HepG2 (cell line): Measurements from ENCODE around the gene CTDSP1. TPM values are rescaled to one million over a fixed set of nuclear protein-coding genes. Genes with fewer than 3 reads are reported as not detected.

Experiments
- CBFB ChIP-seq: sonication (generic); formaldehyde crosslinking; IDR thresholded peaks from 2 replicates; pipeline ENCODE4 v1.4.0; 2020; ENCODE audit warnings: missing genetic modification reagents
- CREB1 ChIP-seq, 2 experiments: fragments of 450-650 bp in 1 of 2; IDR thresholded peaks; 2 replicates each; pipeline ENCODE4 v1.6.1; 2016 to 2017; ENCODE audit warnings: control low read depth in 1 of 2, mild to moderate bottlenecking in 1 of 2, missing compliant biosample characterization in 1 of 2, missing genetic modification characterization in 1 of 2
- ELK4 ChIP-seq: sonication (generic); formaldehyde crosslinking; IDR thresholded peaks from 2 replicates; pipeline ENCODE4 v1.9.0; 2021; ENCODE audit warnings: missing genetic modification reagents, borderline replicate concordance
- HDAC6 ChIP-seq: fragments of 200-600 bp; sonication (generic); IDR thresholded peaks from 2 replicates; pipeline ENCODE4 v1.7.0; 2017; ENCODE audit warnings: mild to moderate bottlenecking, antibody characterized with exemption, low read length, low read depth
- HNRNPK ChIP-seq: fragments of 200-400 bp; formaldehyde crosslinking; IDR thresholded peaks from 2 replicates; pipeline ENCODE4 v1.6.1; 2018; ENCODE audit warnings: low read length, low read depth, moderate library complexity, mild to moderate bottlenecking; ENCODE audit not compliant: poor library complexity, severe bottlenecking
- NR0B2 ChIP-seq: sonication (generic); formaldehyde crosslinking; IDR thresholded peaks from 2 replicates; pipeline ENCODE4 v1.4.0; 2020; ENCODE audit warnings: mild to moderate bottlenecking, missing genetic modification reagents
- PTBP1 ChIP-seq: fragments of 200-400 bp; formaldehyde crosslinking; IDR thresholded peaks from 2 replicates; pipeline ENCODE4 v1.6.1; 2018; ENCODE audit warnings: low read length, low read depth; ENCODE audit not compliant: poor library complexity, severe bottlenecking
- SOX6 ChIP-seq, 2 experiments: fragments of 450-650 bp in 1 of 2; sonication (generic) in 1 of 2; formaldehyde crosslinking in 1 of 2; IDR thresholded peaks; 2 replicates each; pipeline versions ENCODE4 v1.4.0 to v1.6.1; 2017 to 2020; ENCODE audit warnings: antibody characterized with exemption in 1 of 2, mild to moderate bottlenecking in 1 of 2, missing genetic modification reagents in 1 of 2
- TERF1 ChIP-seq: sonication (generic); formaldehyde crosslinking; IDR thresholded peaks from 2 replicates; pipeline ENCODE4 v1.8.0; 2022; ENCODE audit warnings: mild to moderate bottlenecking, missing genetic modification reagents, moderate library complexity
- WIZ ChIP-seq: sonication (generic); formaldehyde crosslinking; IDR thresholded peaks from 2 replicates; pipeline ENCODE4 v1.5.1; 2020; ENCODE audit warnings: mild to moderate bottlenecking, missing genetic modification reagents
- ZBTB4 ChIP-seq: sonication (generic); formaldehyde crosslinking; IDR thresholded peaks from 2 replicates; pipeline ENCODE4 v1.4.0; 2020; ENCODE audit warnings: missing genetic modification reagents, mild to moderate bottlenecking, borderline replicate concordance
- ZNF136 ChIP-seq: sonication (generic); formaldehyde crosslinking; IDR thresholded peaks from 2 replicates; pipeline ENCODE4 v1.8.1; 2022; ENCODE audit warnings: low read depth, mild to moderate bottlenecking, moderate library complexity, missing genetic modification reagents
- ZNF18 ChIP-seq: sonication (generic); formaldehyde crosslinking; IDR thresholded peaks from 2 replicates; pipeline ENCODE4 v1.8.0; 2022; ENCODE audit warnings: mild to moderate bottlenecking, missing genetic modification reagents; ENCODE audit not compliant: insufficient replicate concordance
- ZNF253 ChIP-seq: sonication (generic); formaldehyde crosslinking; IDR thresholded peaks from 2 replicates; pipeline ENCODE4 v1.8.0; 2022; ENCODE audit warnings: mild to moderate bottlenecking, missing genetic modification reagents, borderline replicate concordance
- ZNF292 ChIP-seq: sonication (generic); formaldehyde crosslinking; IDR thresholded peaks from 2 replicates; pipeline ENCODE4 v1.8.1; 2022; ENCODE audit warnings: mild to moderate bottlenecking, low read depth, missing genetic modification reagents, borderline replicate concordance
- ZNF484 ChIP-seq: sonication (generic); formaldehyde crosslinking; IDR thresholded peaks from 2 replicates; pipeline ENCODE4 v1.5.1; 2020; ENCODE audit warnings: mild to moderate bottlenecking, low read depth, missing genetic modification reagents, borderline replicate concordance
- ZNF678 ChIP-seq: sonication (generic); formaldehyde crosslinking; IDR thresholded peaks from 2 replicates; pipeline ENCODE4 v1.4.0; 2020; ENCODE audit warnings: mild to moderate bottlenecking, missing genetic modification reagents
- ZNF777 ChIP-seq: sonication (generic); formaldehyde crosslinking; IDR thresholded peaks from 2 replicates; pipeline ENCODE4 v1.4.0; 2020; ENCODE audit warnings: missing genetic modification reagents
- ZNF782 ChIP-seq: sonication (generic); formaldehyde crosslinking; IDR thresholded peaks from 2 replicates; pipeline ENCODE4 v1.4.0; 2020; ENCODE audit warnings: missing genetic modification reagents, mild to moderate bottlenecking, borderline replicate concordance
- ZSCAN29 ChIP-seq: sonication (generic); formaldehyde crosslinking; conservative IDR thresholded peaks from 2 replicates; pipeline ENCODE4 v1.4.0; 2020; ENCODE audit warnings: mild to moderate bottlenecking, missing genetic modification reagents
- polyA plus RNA-seq, 8 experiments: library from polyadenylated mRNA; depleted of rRNA in 3 of 8; stranded (reverse) in 7 of 8; unstranded in 1 of 8; fragments of >200 nt; fragmentation: Illumina TruSeq in 4 of 8; extraction: Trizol in 4 of 8; gene quantifications; 2 replicates each; pipeline versions ENCODE4 v1.2.1 to v1.2.3, GENCODE V29; 2011 to 2016; ENCODE audit warnings: low read depth in 4 of 8, missing spikeins in 1 of 8, mixed read lengths in 1 of 8; ENCODE audit not compliant: insufficient read depth in 1 of 8
- total RNA-seq, 5 experiments: library from RNA; depleted of rRNA; stranded (reverse); fragments of >200 nt; fragmentation: Illumina TruSeq; extraction: Trizol; gene quantifications; 2 replicates each; pipeline ENCODE4 v1.2.3, GENCODE V29; 2016; ENCODE audit warnings: low read depth in 1 of 5

CTDSP1 gene
- total and polyA plus RNA-seq, 2 of the 13 experiments (the other 11 are each of a cell fraction or from before 2014, with no cell fraction given) = 91.0 to 268 TPM

GRCh38 chr2:218448934-218449333, 49.3 kb downstream of the CTDSP1 start (continued):
- no peak for TF ChIP-seq ELK4 (CRISPR knock-in tag)
- TF ChIP-seq ZNF292 = no peak
- no peak for TF ChIP-seq SOX6 (IDR thresholded peaks at IDR 0.05)
- TF ChIP-seq SOX6 (CRISPR knock-in tag; IDR thresholded peaks at IDR 0.05) = no peak; the same call in 1 of the 2 replicates
- no peak for TF ChIP-seq PTBP1
- no peak for TF ChIP-seq ZNF777 (CRISPR knock-in tag)
- no peak for TF ChIP-seq ZNF484 (CRISPR knock-in tag)
- TF ChIP-seq HNRNPK = no peak
- TF ChIP-seq NR0B2 (CRISPR knock-in tag) = no peak
- TF ChIP-seq ZNF253 (CRISPR knock-in tag) = no peak
- TF ChIP-seq ZSCAN29 (CRISPR knock-in tag) = 0 out of 2 replicates have a peak, but pooled peaks have one; percentile 33
- TF ChIP-seq HDAC6 = no peak
- TF ChIP-seq CREB1 (IDR thresholded peaks at IDR 0.05) = peak; percentile 74
- TF ChIP-seq CREB1 (CRISPR knock-in tag; IDR thresholded peaks at IDR 0.05) = peak; percentile 50
- TF ChIP-seq ZBTB4 (CRISPR knock-in tag) = no peak
- no peak for TF ChIP-seq TERF1
- TF ChIP-seq ZNF136 (CRISPR knock-in tag) = no peak
- TF ChIP-seq WIZ = no peak
- TF ChIP-seq CBFB (CRISPR knock-in tag) = no peak
- no peak for TF ChIP-seq ZNF678
- TF ChIP-seq ZNF18 (CRISPR knock-in tag) = no peak
- TF ChIP-seq ZNF782 (CRISPR knock-in tag) = no peak
